ENCODE measurements around the gene KCNC4.

Gene KCNC4

DNA sequence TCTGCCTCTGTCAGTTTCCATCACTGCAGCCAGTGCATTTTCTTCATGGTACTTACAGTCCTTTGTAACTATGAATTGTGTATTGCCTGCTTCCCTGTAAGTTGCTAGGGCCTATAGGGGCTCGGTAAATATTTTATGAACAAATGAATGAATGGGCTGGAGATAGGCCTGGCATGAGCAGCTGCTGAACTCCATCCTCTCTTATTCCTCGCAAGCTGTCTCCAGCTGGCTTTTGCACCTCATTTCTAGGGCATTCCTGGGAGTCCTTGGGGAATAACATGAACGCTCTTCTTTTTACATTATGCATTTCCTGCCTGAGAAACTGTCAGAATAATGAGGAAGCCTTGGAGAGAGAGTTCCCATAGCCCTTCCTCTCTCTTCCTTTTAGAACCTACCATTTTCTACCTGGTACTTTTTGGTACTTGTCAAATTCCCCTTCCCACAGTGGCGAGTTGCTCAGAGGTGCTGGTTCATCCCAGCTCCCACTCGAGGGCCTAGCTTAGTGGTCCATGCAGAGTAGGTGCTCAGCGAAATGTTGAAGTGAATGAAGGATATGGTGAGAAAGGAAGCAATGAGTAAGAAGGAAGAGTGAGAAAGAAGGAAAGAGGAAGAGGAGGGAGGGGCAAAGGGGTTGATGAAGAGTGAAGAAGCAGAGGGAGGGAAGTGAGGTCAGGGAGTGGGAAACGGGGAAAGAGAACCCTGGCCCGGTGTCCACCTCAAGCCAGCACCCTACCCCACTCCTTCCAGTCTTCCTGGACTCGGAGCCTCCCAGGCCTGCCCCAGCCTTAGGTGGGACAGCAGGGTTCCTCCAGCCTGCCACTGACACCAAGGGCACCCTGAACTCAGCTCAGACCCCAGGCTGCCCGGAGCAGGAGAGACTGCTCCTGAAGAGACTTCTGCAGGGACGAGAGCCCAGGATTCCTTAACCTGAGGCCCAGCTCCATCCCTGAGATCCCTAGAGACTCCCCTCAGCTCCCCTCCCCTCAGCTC is 29.6 kb downstream of the KCNC4 start:
- no peak for DNase-seq
- no peaks in the 10 kb centered on the region for H3K9me3 Mint-ChIP-seq
- H3K36me3 Mint-ChIP-seq = no peaks in the 10 kb centered on the region
- CTCF ChIA-PET = interaction anchor here (0.7 to 1.4 kb wide), 2 partner anchors 16 to 30 kb away, joined by 3 read pairs; no protein-coding TSS in a partner anchor
- H3K27ac Mint-ChIP-seq = no peak overlapping the region
- H3K4me1 Mint-ChIP-seq = no peaks in the 10 kb centered on the region
- H3K27me3 Mint-ChIP-seq = no peaks in the 10 kb centered on the region
- no peak overlapping the region for H3K4me3 Mint-ChIP-seq

DNA sequence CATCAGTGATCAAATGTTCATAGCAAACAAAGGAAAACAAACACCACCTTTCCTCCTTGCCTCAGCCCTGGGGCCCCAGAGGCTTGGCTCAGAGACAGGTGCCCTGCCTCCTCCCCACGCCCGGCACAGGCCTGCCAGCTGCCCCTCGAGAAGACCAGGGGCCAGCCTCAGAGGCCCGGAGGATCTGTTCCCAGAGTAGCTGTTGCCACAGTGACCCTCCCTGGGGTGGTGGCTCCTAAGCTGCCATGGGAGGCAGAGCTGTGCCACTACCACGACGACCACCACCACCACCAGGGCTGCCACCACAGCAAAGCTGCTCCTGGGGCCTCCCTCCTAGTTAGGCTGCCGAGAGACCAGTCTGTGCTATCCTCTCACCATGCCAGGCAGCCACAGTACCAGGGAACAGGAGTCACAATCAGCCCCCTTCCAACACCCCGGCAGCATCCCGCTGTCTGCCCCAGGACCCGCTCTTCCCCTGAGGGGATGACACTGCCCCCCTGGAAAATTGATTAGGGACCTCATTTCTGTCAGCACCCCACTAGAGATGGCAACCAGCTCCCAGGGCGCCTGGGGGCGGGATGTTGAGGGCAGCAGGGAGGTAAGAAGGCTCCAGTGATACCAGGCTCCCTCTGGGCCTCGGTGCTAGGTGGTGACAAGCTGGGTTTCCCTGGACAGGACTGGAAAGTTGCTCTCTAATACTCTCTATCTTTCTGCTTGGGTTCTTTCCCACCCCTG is 30.5 kb downstream of the KCNC4 start:
- CTCF ChIA-PET = interaction anchor here (0.6 to 0.7 kb wide), 2 partner anchors 31 to 1593 kb away, joined by 3 to 4 read pairs; no protein-coding TSS in a partner anchor
- no peak for DNase-seq
- Mint-ChIP-seq H3K4me1 (no peaks in the 10 kb centered on the region), H3K36me3 (no peaks in the 10 kb centered on the region), H3K9me3 (no peaks in the 10 kb centered on the region), H3K27me3 (no peaks in the 10 kb centered on the region), H3K4me3 (no peak overlapping the region), H3K27ac (no peak overlapping the region)

DNA sequence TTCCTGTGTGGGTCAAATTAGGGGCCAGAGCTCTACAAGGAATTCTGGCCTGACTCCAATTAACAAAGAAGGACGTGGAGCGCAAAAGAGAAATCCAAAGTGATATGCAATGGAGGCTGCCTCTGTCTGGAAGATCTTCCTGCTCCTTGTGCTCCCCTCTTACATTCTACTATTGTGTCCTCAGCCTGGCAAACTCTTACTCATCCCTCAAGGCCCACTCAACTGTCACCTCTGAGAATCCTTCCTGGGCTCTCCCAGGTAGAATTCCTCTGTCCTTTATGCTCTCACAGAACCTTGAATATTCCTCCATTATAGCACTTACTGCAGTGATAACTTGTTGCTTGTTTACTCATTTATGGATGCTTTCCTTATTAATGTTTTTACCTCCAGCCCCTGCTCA is 31.4 kb downstream of the KCNC4 start:
- Mint-ChIP-seq H3K27ac (no peak overlapping the region), H3K4me1 (no peaks in the 10 kb centered on the region), H3K27me3 (no peaks in the 10 kb centered on the region), H3K9me3 (no peaks in the 10 kb centered on the region), H3K36me3 (no peaks in the 10 kb centered on the region), H3K4me3 (no peak overlapping the region)
- no peak for DNase-seq
- CTCF ChIA-PET = interaction anchor here (0.6 to 1.1 kb wide), 2 partner anchors 34 to 1593 kb away, joined by 4 read pairs; no protein-coding TSS in a partner anchor

GRCh38 chr1:110242062-110242461 is 31.9 kb downstream of the KCNC4 start:
- H3K27ac Mint-ChIP-seq = no peak overlapping the region
- H3K4me3 Mint-ChIP-seq = no peak overlapping the region

DNA sequence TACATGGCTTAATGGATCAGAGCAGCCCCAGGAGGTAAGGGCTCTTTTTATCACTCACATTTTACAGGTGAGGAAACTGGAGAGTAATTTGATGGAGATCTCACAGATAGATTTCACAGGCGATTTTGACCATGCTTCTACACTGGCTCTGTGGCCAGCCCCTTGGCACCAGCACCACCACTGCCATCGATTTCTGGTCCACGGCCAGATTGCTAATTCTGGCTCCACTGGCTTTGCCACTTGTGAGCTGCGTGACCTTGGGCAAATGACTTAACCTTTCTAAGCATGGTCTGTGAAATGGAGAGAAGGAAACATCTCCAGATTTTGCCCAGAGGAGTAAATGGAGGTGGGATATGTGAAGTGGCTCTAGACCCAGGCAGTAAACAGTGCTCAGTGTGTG is 32.6 kb downstream of the KCNC4 start:
- no peak overlapping the region for H3K27ac Mint-ChIP-seq
- no peak overlapping the region for H3K4me3 Mint-ChIP-seq
- no peaks in the 10 kb centered on the region for H3K9me3 Mint-ChIP-seq
- H3K27me3 Mint-ChIP-seq = no peaks in the 10 kb centered on the region
- no peaks in the 10 kb centered on the region for H3K4me1 Mint-ChIP-seq
- DNase-seq = no peak
- CTCF ChIA-PET = interaction anchor here (3.4 kb wide), 1 partner anchor 35 kb away, joined by 16 read pairs; no protein-coding TSS in a partner anchor
- no peaks in the 10 kb centered on the region for H3K36me3 Mint-ChIP-seq

More at GRCh38 chr1:110242062-110242461, 31.9 kb downstream of the KCNC4 start:
- H3K27me3 Mint-ChIP-seq = no peaks in the 10 kb centered on the region
- no peaks in the 10 kb centered on the region for H3K9me3 Mint-ChIP-seq
- no peaks in the 10 kb centered on the region for H3K36me3 Mint-ChIP-seq
- no peaks in the 10 kb centered on the region for H3K4me1 Mint-ChIP-seq
- CTCF ChIA-PET = interaction anchor here (1.1 kb wide), 1 partner anchor 34 kb away, joined by 4 read pairs; no protein-coding TSS in a partner anchor
- no peak for DNase-seq

DNA sequence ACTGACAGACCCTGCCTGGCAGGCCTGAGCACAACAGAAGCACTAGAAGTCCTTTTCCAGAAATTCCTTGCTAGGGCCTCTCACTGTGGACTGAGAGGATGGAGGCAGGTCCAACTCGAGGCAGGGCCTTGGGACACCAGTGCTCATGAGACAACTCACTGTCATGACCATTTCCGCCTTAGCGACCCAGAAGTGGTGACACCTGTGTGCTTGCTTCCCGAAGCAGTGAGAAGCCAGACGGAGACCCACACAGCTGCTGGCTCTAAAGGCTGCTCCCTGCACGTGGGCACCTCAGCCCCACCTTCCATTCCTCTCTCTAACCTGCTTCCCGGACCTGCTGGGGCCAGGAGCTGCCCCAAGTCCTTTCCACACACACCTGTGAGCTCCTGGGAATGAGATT is 33.0 kb downstream of the KCNC4 start:
- Mint-ChIP-seq H3K27ac (no peak overlapping the region), H3K27me3 (no peaks in the 10 kb centered on the region), H3K9me3 (no peaks in the 10 kb centered on the region), H3K4me1 (no peaks in the 10 kb centered on the region), H3K36me3 (no peaks in the 10 kb centered on the region), H3K4me3 (no peak overlapping the region)
- no peak for DNase-seq
- CTCF ChIA-PET = interaction anchor here (3.4 kb wide), 1 partner anchor 36 kb away, joined by 16 read pairs; no protein-coding TSS in a partner anchor

GRCh38 chr1:110243574-110243973 is 33.5 kb downstream of the KCNC4 start:
- Mint-ChIP-seq H3K4me1 (no peaks in the 10 kb centered on the region), H3K27ac (no peak overlapping the region)
- DNase-seq = no peak

GRCh38 chr1:110245876-110246620 is 35.9 kb downstream of the KCNC4 start:
- Mint-ChIP-seq H3K27ac (no peak overlapping the region), H3K36me3 (no peaks in the 10 kb centered on the region), H3K4me1 (no peaks in the 10 kb centered on the region), H3K9me3 (no peaks in the 10 kb centered on the region), H3K4me3 (no peak overlapping the region), H3K27me3 (no peaks in the 10 kb centered on the region)
- DNase-seq = no peak
- CTCF ChIA-PET = interaction anchor here (1.3 to 3.4 kb wide), 5 partner anchors 39 to 250 kb away, joined by 3 to 16 read pairs (median 5); no protein-coding TSS in a partner anchor

More at GRCh38 chr1:110243574-110243973, 33.5 kb downstream of the KCNC4 start:
- no peak overlapping the region for H3K4me3 Mint-ChIP-seq
- CTCF ChIA-PET = interaction anchor here (3.4 kb wide), 1 partner anchor 36 kb away, joined by 16 read pairs; no protein-coding TSS in a partner anchor
- H3K27me3 Mint-ChIP-seq = no peaks in the 10 kb centered on the region
- no peaks in the 10 kb centered on the region for H3K9me3 Mint-ChIP-seq
- H3K36me3 Mint-ChIP-seq = no peaks in the 10 kb centered on the region

GRCh38 chr1:110248746-110249145 is 38.6 kb downstream of the KCNC4 start:
- Mint-ChIP-seq H3K36me3 (no peaks in the 10 kb centered on the region), H3K4me1 (no peaks in the 10 kb centered on the region), H3K27me3 (no peaks in the 10 kb centered on the region), H3K4me3 (no peak overlapping the region), H3K27ac (no peak overlapping the region), H3K9me3 (no peaks in the 10 kb centered on the region)
- CTCF ChIA-PET = no interaction called here
- DNase-seq = no peak

- Mint-ChIP-seq H3K4me1 (no peaks in the 10 kb centered on the region), H3K36me3 (no peaks in the 10 kb centered on the region), H3K9me3 (no peaks in the 10 kb centered on the region), H3K27ac (no peak overlapping the region), H3K27me3 (no peaks in the 10 kb centered on the region), H3K4me3 (no peak overlapping the region)
- no peak for DNase-seq
- CTCF ChIA-PET = no interaction called here
These were observed 39.1 kb downstream of the KCNC4 start for GRCh38 chr1:110249256-110249655.

DNA sequence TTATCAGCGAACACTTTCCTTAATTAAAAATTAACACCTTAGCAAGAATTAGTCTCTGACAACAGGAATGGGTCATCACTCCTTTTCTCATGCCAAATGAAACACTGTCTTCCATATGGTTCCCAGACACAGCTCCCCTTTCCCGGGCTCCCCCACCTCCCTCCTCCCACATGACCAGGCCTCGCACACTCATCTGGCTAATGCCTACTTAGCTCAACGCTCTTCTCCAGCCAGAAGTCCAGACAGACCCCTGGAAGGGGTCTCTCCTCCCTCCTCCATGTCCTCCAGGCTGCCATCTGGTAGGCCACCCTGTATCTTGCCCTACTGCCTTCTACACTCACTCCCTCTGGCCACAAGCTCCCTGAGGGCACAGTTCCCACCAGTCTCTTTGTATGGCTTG is 39.9 kb downstream of the KCNC4 start:
- Mint-ChIP-seq H3K27ac (no peak overlapping the region), H3K4me3 (no peak overlapping the region), H3K36me3 (no peaks in the 10 kb centered on the region), H3K4me1 (no peaks in the 10 kb centered on the region), H3K27me3 (no peaks in the 10 kb centered on the region), H3K9me3 (no peaks in the 10 kb centered on the region)
- DNase-seq = no peak
- CTCF ChIA-PET = no interaction called here

DNA sequence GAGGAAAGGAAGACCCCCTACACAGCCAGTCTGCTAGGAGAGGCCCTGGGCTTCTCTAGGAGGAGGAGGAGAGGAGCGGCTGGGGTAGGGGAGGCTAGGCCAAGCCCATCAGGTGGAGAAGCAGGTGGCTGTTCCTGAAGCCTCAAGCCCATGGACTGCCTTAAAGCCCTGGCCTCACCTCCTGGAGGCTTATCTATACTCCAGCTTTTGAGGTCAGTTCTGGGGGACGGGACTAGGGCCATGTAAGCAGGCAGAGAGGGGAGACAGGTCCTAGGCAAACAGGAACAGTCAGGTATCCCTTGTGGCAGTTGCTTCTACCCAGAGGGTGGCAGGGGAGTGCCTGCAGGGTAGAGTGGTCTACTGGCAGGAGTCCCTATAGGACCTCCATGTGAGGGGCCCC is 40.6 kb downstream of the KCNC4 start:
- Mint-ChIP-seq H3K4me3 (no peak overlapping the region), H3K27ac (no peak overlapping the region), H3K4me1 (no peaks in the 10 kb centered on the region), H3K27me3 (no peaks in the 10 kb centered on the region), H3K36me3 (no peaks in the 10 kb centered on the region), H3K9me3 (no peaks in the 10 kb centered on the region)
- CTCF ChIA-PET = no interaction called here
- no peak for DNase-seq

DNA sequence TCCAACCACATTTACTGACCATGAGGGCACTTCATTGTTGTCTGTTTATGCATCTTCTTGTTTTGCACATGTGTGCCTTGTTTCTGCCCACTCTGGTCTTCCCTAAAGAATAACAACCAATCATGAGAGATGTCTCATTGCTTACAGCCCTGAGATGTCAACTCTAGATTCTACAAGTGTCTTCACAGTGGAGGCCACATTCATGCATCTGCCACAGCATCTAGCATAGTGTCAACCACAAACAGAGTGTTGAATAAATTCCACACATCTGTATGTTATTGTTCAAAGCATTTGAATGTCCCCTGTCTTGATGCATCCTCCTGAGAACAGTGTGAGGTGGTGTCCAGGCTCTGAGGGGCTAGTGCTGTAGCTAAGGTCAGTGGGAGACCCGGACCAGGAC is 43.1 kb downstream of the KCNC4 start:
- Mint-ChIP-seq H3K27ac (no peak overlapping the region), H3K27me3 (no peaks in the 10 kb centered on the region), H3K9me3 (no peaks in the 10 kb centered on the region), H3K4me1 (no peaks in the 10 kb centered on the region), H3K36me3 (no peaks in the 10 kb centered on the region), H3K4me3 (no peak overlapping the region)
- no peak for DNase-seq
- CTCF ChIA-PET = no interaction called here
